ENCODE data around the gene CCDC33. TPM values are rescaled to one million over a fixed set of nuclear protein-coding genes. Genes with fewer than 3 reads are reported as not detected.

CCDC33 gene
- total and polyA plus RNA-seq, 10 of the 15 experiments (the other 5 are each of a cell fraction or from before 2014, with no cell fraction given), result 0.57 to 5.8 (median 4.3) TPM

DNA sequence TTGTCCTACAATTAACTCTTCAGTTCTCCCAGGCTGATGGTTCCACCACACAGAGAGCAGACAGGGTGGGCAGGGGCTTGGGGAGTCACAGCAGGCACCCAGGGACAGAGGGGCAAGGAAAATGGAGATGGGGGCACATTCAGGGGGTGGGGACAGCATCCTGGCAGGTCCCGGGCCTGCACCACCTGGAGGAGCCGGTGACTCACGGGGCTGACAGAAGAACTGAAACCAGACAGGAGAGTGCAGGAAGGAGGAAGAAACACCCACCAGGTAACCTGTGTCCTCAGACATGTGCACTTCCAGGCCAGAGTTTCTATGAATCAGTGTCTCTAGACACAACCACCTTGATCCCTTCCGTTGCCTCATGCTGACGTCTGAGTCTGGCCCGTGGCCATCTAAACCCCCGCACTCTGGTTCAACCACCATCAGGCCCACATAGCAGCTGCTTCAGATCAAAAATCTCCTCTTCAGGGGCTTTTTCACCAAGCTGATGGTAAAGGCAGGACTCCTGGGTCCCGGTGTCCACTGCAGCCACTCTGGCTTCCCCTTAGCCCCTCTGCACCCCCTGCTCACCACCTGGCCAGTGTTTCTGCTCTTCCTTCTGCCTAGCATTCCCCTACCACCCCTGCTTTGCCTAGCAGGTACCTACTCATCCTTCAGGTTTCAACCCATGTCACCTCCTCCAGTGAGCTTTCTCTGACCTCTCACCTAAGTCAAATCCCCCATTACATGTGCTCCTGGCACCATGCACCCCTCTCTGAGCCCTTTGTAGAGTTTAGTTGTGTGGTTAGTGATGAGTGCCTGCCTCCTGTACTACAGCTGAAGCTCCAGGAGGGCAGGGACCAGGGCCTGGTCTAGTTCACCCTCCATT, 147.8 kb downstream of the CCDC33 start (continued):
- TF ChIP-seq TAF1 (IDR thresholded peaks at IDR 0.05; ENCODE audit: borderline replicate concordance, low read depth, low read length), result no peak
- no peak for TF ChIP-seq ZZZ3 (IDR thresholded peaks at IDR 0.05; ENCODE audit: control insufficient read depth, insufficient read length, low read depth)
- TF ChIP-seq YY1 (IDR thresholded peaks at IDR 0.05; ENCODE audit: low read depth, low read length), result peak; percentile 27; the same call in 1 of the 2 replicates
- peak; percentile 98 for TF ChIP-seq IKZF1 (conservative IDR thresholded peaks at IDR 0.05)
- no peak for TF ChIP-seq CBX3 (IDR thresholded peaks at IDR 0.05; ENCODE audit: borderline replicate concordance, low read depth)
- TF ChIP-seq CHD2 (IDR thresholded peaks at IDR 0.05; ENCODE audit: borderline replicate concordance, low read depth, low read length), result peak; percentile 83
- TF ChIP-seq, protein P1, sequence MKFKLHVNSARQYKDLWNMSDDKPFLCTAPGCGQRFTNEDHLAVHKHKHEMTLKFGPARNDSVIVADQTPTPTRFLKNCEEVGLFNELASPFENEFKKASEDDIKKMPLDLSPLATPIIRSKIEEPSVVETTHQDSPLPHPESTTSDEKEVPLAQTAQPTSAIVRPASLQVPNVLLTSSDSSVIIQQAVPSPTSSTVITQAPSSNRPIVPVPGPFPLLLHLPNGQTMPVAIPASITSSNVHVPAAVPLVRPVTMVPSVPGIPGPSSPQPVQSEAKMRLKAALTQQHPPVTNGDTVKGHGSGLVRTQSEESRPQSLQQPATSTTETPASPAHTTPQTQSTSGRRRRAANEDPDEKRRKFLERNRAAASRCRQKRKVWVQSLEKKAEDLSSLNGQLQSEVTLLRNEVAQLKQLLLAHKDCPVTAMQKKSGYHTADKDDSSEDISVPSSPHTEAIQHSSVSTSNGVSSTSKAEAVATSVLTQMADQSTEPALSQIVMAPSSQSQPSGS (IDR thresholded peaks at IDR 0.05; ENCODE audit: low read length), result no peak
- TF ChIP-seq RFX5 (IDR thresholded peaks at IDR 0.05; ENCODE audit: low read depth, low read length), result no peak
- no peak for TF ChIP-seq NFYA (IDR thresholded peaks at IDR 0.05; ENCODE audit: borderline replicate concordance, low read depth, low read length)
- TF ChIP-seq BHLHE40 (IDR thresholded peaks at IDR 0.05; ENCODE audit: borderline replicate concordance in 1 of 2, low read depth in 2 of 2, low read length in 1 of 2), result peak; percentile 87 to 91
- peak; percentile 82 for TF ChIP-seq POLR2AphosphoS5 (IDR thresholded peaks at IDR 0.05; ENCODE audit: low read length)
- TF ChIP-seq SIN3A (IDR thresholded peaks at IDR 0.05; ENCODE audit: low read depth, low read length), result peak; percentile 84
- no peak for TF ChIP-seq KDM1A (IDR thresholded peaks at IDR 0.05; ENCODE audit: borderline replicate concordance)
- peak; percentile 30; the same call in 1 of the 2 replicates for TF ChIP-seq ZNF24 (IDR thresholded peaks at IDR 0.05)
- peak; percentile 95 for TF ChIP-seq MXI1 (IDR thresholded peaks at IDR 0.05; ENCODE audit: low read depth, low read length)
- peak; percentile 55; the same call in 1 of the 2 replicates for TF ChIP-seq STAT3 (IDR thresholded peaks at IDR 0.05; ENCODE audit: low read depth, low read length)
- TF ChIP-seq SMAD5 (IDR thresholded peaks at IDR 0.05; ENCODE audit: low read depth), result 0 out of 2 replicates have a peak, but pooled peaks have one; percentile 26
- no peak for TF ChIP-seq SUPT20H (IDR thresholded peaks at IDR 0.05; ENCODE audit: borderline replicate concordance, control insufficient read depth, low read depth, low read length)
- TF ChIP-seq, protein P2, sequence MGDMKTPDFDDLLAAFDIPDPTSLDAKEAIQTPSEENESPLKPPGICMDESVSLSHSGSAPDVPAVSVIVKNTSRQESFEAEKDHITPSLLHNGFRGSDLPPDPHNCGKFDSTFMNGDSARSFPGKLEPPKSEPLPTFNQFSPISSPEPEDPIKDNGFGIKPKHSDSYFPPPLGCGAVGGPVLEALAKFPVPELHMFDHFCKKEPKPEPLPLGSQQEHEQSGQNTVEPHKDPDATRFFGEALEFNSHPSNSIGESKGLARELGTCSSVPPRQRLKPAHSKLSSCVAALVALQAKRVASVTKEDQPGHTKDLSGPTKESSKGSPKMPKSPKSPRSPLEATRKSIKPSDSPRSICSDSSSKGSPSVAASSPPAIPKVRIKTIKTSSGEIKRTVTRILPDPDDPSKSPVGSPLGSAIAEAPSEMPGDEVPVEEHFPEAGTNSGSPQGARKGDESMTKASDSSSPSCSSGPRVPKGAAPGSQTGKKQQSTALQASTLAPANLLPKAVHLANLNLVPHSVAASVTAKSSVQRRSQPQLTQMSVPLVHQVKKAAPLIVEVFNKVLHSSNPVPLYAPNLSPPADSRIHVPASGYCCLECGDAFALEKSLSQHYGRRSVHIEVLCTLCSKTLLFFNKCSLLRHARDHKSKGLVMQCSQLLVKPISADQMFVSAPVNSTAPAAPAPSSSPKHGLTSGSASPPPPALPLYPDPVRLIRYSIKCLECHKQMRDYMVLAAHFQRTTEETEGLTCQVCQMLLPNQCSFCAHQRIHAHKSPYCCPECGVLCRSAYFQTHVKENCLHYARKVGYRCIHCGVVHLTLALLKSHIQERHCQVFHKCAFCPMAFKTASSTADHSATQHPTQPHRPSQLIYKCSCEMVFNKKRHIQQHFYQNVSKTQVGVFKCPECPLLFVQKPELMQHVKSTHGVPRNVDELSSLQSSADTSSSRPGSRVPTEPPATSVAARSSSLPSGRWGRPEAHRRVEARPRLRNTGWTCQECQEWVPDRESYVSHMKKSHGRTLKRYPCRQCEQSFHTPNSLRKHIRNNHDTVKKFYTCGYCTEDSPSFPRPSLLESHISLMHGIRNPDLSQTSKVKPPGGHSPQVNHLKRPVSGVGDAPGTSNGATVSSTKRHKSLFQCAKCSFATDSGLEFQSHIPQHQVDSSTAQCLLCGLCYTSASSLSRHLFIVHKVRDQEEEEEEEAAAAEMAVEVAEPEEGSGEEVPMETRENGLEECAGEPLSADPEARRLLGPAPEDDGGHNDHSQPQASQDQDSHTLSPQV (IDR thresholded peaks at IDR 0.05), result 0 out of 2 replicates have a peak, but pooled peaks have one; percentile 44
- TF ChIP-seq CREB1 (IDR thresholded peaks at IDR 0.05; ENCODE audit: low read depth), result no peak
- TF ChIP-seq, protein P3, sequence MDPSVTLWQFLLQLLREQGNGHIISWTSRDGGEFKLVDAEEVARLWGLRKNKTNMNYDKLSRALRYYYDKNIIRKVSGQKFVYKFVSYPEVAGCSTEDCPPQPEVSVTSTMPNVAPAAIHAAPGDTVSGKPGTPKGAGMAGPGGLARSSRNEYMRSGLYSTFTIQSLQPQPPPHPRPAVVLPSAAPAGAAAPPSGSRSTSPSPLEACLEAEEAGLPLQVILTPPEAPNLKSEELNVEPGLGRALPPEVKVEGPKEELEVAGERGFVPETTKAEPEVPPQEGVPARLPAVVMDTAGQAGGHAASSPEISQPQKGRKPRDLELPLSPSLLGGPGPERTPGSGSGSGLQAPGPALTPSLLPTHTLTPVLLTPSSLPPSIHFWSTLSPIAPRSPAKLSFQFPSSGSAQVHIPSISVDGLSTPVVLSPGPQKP (IDR thresholded peaks at IDR 0.05; ENCODE audit: low read depth, low read length), result no peak
- TF ChIP-seq HDGF (IDR thresholded peaks at IDR 0.05), result peak; percentile 70; the same call in 1 of the 2 replicates
- no peak; the same call in none of the 2 replicates for TF ChIP-seq POLR2A (IDR thresholded peaks at IDR 0.05; ENCODE audit: low read depth, low read length)
- peak; percentile 20; the same call in 1 of the 2 replicates for TF ChIP-seq RB1 (IDR thresholded peaks at IDR 0.05; ENCODE audit: borderline replicate concordance)
- TF ChIP-seq SMARCA5 (IDR thresholded peaks at IDR 0.05), result peak; percentile 29; the same call in 1 of the 2 replicates

Measured in GM12878 (cell line).